HG03097 (cell line): Measurements from ENCODE around the gene EXOC7.

ENCODE experiments used
- ATAC-seq: cut with Tn5 transposase; IDR thresholded peaks from one replicate; pipeline ENCODE4 v1.9.1; 2021; ENCODE audit not compliant: unreplicated experiment, low FRiP score

EXOC7 gene

GRCh38 chr17:76138896-76139752, 35.5 kb upstream of the EXOC7 start:
- ATAC-seq = no peak

- no peak for ATAC-seq
Measured at GRCh38 chr17:76138234-76138895, 34.8 kb upstream of the EXOC7 start.

GRCh38 chr17:76137351-76138233, 34.0 kb upstream of the EXOC7 start:
- no peak for ATAC-seq

GRCh38 chr17:76137001-76137350, 33.4 kb upstream of the EXOC7 start:
- no peak for ATAC-seq

- ATAC-seq = no peak
Measured at GRCh38 chr17:76136276-76137000, 32.9 kb upstream of the EXOC7 start.

GRCh38 chr17:76135810-76136188, 32.2 kb upstream of the EXOC7 start:
- ATAC-seq = no peak

GRCh38 chr17:76134911-76135809, 31.6 kb upstream of the EXOC7 start:
- no peak for ATAC-seq

GRCh38 chr17:76132574-76133338, 29.2 kb upstream of the EXOC7 start:
- no peak for ATAC-seq

GRCh38 chr17:76131692-76132573, 28.3 kb upstream of the EXOC7 start:
- ATAC-seq = no peak

GRCh38 chr17:76131051-76131691, 27.6 kb upstream of the EXOC7 start:
- no peak for ATAC-seq

GRCh38 chr17:76130473-76130872, 26.9 kb upstream of the EXOC7 start:
- no peak for ATAC-seq

- no peak for ATAC-seq
Measured at GRCh38 chr17:76125922-76126321, 22.3 kb upstream of the EXOC7 start.

- no peak for ATAC-seq
Measured at GRCh38 chr17:76125391-76125675, 21.7 kb upstream of the EXOC7 start.

- no peak for ATAC-seq
Measured at GRCh38 chr17:76124582-76125390, 21.2 kb upstream of the EXOC7 start.

GRCh38 chr17:76123749-76124581, 20.4 kb upstream of the EXOC7 start:
- ATAC-seq = no peak

- no peak for ATAC-seq
Measured at GRCh38 chr17:76123191-76123499, 19.6 kb upstream of the EXOC7 start.
